Activated T-cell treated with anti-CD3 and anti-CD28 coated beads for 1 hour (primary cell): ENCODE data around the gene GNG11.
"Not testable (repeated sequence)": the region's sequence is repeated elsewhere in the genome, so short reads cannot be mapped to it uniquely, and the experiment has no call there.

Experiments used
- DNase-seq: peaks from one replicate; pipeline ENCODE4 v3.0.0-alpha.2; 2020; ENCODE audit warnings: low read depth

Gene GNG11

GRCh38 chr7:93921607-93922566, at the start of gene GNG11:
GNG11 (plus strand) TSS chr7:93921735; CDS start chr7:93922138, 403 bp downstream.
- DNase-seq, result no peak

DNA sequence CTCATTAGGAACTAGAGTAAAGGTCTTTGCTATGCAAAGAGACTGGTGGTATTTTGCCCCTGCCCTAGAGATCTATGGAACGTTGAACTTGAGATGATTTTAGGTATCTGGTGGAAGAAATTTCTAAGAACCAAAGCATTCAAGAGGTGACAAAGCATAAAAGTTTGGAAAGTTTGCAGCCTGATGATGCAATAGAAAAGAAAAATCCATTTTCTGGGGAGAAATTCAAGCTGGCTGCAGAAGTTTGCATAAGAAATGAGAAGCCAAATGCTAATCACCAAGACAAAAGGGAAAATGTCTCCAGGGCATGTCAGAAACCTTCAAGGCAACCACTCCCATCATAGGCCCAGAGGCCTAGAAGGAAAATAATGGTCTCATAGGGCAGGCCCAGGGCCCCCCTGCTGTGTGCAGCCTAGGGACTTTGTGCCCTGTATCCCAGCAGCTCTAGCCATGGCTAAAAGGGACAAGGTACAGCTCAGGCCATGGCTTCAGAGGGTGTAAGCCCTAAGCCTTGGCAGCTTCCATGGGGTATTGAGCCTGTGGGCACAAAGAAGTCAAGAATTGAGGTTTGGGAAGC, 47.4 kb upstream of the GNG11 start:
- no peak for DNase-seq

GRCh38 chr7:93877742-93878141, 43.8 kb upstream of the GNG11 start:
- DNase-seq, result no peak

GRCh38 chr7:93879356-93879755, 42.2 kb upstream of the GNG11 start:
- no peak for DNase-seq

DNA sequence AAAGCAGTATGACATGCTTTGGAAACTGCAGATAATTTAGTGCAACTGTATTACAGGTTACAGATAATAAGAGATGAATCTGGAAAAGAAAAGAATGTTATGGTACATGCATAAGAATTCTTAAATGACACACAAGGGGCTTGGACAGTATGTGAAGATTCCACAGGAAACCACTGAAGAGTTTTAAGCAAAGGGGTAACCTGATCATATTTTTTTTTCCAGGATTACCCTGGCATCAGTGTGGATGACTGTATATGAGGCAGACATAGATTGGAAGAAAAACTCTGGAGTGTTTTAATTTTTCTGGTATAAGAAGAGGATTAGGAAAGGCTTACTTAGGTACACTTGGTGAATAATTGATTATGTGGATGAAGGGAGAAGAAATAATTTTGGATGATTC, 39.1 kb upstream of the GNG11 start:
- no peak for DNase-seq

DNA sequence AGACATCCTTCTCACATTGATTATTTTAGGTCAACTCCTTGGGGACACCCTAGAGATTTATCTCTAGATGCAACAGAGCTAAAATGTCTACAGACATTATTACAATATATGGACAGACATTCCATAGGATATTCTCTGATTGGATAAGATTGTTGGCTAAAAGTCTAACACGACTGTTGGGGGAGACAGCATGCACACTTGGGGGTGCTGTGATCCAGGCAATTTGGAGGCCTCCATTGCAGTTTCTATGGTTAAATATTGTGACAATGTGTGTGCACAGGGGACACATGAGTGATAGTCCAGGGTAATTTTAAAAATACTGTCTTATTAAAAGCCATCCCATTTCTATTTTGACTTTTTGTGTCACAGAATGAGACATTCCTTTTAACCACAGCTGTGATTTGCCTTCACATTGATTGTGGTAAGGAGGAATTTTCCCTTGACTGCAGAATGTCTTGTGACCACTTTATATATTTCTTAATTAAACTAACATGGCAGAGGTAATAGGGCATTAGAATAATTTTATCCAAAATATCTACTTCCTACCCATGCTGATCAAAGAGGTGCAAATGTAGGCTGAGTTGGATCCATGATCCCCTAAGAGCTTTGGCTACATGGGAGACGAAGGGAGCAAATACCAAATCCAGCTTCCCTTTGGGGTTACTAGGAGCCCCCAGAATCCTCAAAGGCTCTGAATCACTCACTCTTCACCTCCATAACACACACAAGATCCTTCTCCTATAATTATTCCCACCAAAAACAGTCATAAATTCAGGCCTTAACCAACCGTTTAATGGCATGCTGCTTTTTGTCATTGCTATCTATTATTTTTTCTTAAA, 38.2 kb upstream of the GNG11 start:
- DNase-seq, result no peak

- DNase-seq, result no peak
Measured at GRCh38 chr7:93883917-93884345, 37.6 kb upstream of the GNG11 start.

GRCh38 chr7:93884541-93884940, 37.0 kb upstream of the GNG11 start:
- no peak for DNase-seq

DNA sequence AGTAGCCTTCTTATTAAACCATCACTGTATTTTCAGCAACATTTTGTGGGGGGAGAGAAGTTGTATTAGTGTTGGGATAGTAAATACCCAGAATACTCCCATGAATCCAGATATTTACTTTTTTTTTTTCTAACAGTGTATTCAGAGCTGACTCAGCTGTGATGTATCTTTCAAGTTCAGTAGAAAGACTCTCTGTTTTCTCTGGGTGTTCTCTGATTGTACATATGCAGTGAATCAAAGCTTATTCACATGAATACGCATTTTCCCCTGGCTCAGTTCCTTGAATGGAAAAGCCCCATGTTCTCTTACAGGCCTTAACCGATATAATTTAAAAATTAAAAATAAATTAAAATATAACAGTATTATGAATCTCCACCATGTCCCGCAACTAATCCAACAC, 32.3 kb upstream of the GNG11 start:
- DNase-seq, result no peak

GRCh38 chr7:93890041-93890463, 31.5 kb upstream of the GNG11 start:
- DNase-seq, result no peak

DNA sequence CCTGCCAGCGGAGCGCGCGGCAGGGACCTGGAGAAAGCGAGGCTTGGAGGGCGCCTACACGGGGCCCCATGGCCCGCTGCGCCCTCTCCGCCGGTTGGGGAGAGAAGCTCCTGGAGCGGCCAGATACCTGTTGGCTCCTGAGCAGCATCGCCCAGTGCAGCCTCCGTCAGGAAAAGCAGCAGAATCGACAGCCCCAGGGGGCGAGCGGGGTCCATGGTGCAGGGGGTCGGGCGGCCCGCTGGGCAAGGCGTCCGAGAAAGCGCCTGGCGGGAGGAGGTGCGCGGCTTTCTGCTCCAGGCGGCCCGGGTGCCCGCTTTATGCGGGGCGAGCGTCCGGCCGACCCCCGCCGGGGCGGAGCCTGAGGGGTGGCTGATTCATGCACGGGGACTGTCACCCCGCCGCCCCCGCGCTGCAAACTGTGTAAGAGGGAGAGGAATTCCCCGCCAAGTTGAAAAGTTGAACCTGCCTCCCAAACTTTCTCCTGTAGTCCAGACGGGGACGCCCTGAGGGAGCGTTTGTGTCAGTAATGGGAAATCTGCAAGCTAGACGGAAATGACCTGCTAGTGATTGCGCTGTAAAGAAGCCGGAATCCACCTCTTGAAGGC, 31.0 kb upstream of the GNG11 start, which contains the start of gene TFPI2:
Gene TFPI2 (minus strand): TSS at position 290 of the 605 bp plus-strand sequence. CDS start 75 bp downstream, at position 215.
- DNase-seq, result no peak

DNA sequence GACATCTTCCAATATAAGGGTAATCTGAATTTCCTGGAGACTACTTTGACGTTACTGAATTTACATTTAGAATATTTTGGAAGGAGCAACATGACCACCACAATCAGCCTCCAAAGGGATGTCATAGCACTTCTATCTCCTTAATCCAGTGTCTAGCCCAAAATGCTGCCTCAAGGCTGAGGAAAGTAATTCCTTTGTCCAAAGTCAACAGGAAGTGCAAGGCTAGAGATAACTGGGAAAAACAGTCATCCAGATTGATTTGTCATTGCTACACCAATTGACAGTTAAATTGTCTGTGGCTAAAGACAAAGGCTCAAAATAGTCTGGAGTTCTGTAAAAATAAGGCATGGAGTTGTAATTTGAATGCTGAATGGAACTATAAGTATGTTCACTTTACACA, 27.1 kb upstream of the GNG11 start:
- no peak for DNase-seq

- no peak for DNase-seq
Measured at GRCh38 chr7:93894966-93895640, 26.4 kb upstream of the GNG11 start.

GRCh38 chr7:93895859-93896600, 25.5 kb upstream of the GNG11 start:
- DNase-seq, result no peak

DNA sequence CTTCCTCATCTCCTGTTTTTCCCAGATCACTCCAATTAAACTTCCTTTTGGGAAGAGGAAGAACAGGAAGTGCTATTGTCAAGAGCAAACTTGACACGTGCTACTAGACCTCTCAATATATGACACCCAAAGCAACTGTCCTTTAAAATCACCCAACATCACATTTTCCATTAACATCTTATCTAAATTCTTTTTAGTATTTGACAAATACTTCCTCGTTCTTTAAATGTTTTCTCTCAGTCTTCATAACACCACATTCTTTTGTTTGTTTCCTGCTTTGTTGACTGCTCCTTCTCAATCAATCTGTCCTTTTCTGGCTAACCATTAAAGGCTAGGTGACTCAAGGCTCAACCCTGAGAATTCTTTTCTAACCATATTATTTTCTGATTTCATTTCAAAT, 23.9 kb upstream of the GNG11 start:
- no peak for DNase-seq

DNA sequence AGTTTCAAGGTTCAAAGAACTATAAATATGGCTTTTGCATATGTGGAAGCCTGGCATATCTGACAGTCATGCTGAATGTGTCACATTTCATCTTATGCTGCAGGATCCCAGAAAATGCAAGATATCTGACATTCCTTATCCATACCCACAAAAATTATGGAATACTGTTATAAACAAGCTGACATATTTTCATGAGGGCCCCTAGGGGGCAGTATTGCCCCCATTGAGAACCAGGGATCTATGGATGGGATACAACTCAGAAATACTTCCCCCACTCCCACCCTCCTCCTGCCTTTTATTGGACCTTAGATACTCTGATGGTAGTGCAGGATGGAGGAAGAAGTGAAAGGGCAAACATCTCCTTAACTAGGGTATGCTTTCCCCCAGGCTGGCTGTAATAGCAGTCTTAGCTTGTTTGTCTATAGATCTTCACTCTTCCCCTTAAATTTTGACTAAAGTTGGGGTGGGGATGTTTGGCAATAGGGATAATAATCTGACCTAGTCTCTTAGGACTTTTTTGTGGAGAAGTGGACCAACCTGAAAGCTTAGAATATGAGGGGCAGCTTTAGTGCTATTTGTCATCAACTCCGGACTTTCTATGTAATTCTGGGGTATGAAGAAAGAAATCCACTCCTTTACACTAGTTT, 18.6 kb upstream of the GNG11 start:
- no peak for DNase-seq

DNA sequence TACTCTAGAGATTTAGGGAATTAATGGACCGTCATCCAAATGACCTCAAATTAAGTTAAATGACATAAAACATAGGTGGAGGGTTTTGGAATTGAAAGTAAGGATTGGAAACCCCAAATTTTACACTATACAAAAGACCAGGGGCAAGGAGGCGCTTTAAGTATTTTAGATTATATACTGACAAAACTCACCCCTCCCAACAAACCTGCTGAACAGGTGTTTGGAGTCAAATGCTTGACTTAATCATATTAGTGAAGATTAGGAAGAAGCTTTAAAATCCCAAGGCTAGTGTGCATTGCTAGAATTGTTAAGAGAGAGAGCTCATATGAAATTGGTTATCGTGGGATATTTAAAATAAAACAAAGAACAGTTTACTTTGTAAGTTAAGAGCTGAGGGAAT, 15.3 kb upstream of the GNG11 start, which contains the start of gene GNGT1:
Gene GNGT1 (plus strand): TSS at position 301 of the 400 bp plus-strand sequence. CDS start 180 bp downstream, outside the sequence.
- DNase-seq, result no peak

- no peak for DNase-seq
Measured at GRCh38 chr7:93910076-93910994, 11.2 kb upstream of the GNG11 start.

- not testable (repeated sequence) for DNase-seq
Measured at GRCh38 chr7:93911242-93911641, 10.3 kb upstream of the GNG11 start.
